GM12872 (cell line): ENCODE data around the gene SLIT2.

Experiments
- CTCF ChIP-seq: IDR thresholded peaks from 3 replicates; pipeline ENCODE4 v1.5.1; 2011; ENCODE audit warnings: low read depth, mild to moderate bottlenecking, low read length, moderate library complexity; ENCODE audit not compliant: insufficient read depth

SLIT2 gene

GRCh38 chr4:20266215-20267082 is 14.7 kb downstream of the SLIT2 start:
- no peak for TF ChIP-seq CTCF

GRCh38 chr4:20268028-20268427 is 16.3 kb downstream of the SLIT2 start:
- TF ChIP-seq CTCF = no peak

- TF ChIP-seq CTCF = no peak
Observed at GRCh38 chr4:20269320-20269719, 17.6 kb downstream of the SLIT2 start.

- TF ChIP-seq CTCF = no peak
Observed at GRCh38 chr4:20271950-20272349, 20.2 kb downstream of the SLIT2 start.

- TF ChIP-seq CTCF = no peak
Observed at GRCh38 chr4:20272411-20272872, 20.7 kb downstream of the SLIT2 start.

- TF ChIP-seq CTCF = no peak
Observed at GRCh38 chr4:20273793-20274192, 22.1 kb downstream of the SLIT2 start.

- no peak for TF ChIP-seq CTCF
Observed at GRCh38 chr4:20276848-20277247, 25.1 kb downstream of the SLIT2 start.
